ENCODE results near the gene OR7D2.

OR7D2 gene

DNA sequence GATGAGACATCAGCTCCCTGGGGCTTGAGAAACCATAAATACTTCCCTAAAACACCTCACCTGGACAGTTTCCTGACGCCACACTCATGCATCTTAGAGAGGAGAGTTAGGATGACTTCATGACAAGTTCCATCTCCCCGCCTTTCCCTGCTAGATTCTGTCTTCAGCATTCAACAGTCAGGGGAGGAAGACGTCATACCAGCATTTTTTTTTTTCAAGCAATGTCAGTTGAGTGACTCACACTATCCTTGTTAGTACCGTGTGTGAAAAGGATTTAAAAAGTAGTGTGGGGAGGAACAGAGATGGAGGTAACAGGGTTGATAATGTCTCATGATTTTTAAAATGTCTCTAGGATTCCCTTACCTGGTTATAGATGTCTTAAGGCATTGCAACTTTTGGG, at the start of gene OR7D2:
TSS of gene OR7D2 (plus strand) at position 79 of the 400 bp plus-strand sequence. CDS start 6,803 bp downstream, outside the sequence.
- TF ChIP-seq, protein P1, sequence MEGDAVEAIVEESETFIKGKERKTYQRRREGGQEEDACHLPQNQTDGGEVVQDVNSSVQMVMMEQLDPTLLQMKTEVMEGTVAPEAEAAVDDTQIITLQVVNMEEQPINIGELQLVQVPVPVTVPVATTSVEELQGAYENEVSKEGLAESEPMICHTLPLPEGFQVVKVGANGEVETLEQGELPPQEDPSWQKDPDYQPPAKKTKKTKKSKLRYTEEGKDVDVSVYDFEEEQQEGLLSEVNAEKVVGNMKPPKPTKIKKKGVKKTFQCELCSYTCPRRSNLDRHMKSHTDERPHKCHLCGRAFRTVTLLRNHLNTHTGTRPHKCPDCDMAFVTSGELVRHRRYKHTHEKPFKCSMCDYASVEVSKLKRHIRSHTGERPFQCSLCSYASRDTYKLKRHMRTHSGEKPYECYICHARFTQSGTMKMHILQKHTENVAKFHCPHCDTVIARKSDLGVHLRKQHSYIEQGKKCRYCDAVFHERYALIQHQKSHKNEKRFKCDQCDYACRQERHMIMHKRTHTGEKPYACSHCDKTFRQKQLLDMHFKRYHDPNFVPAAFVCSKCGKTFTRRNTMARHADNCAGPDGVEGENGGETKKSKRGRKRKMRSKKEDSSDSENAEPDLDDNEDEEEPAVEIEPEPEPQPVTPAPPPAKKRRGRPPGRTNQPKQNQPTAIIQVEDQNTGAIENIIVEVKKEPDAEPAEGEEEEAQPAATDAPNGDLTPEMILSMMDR (IDR thresholded peaks at IDR 0.05; ENCODE audit: low read depth, low read length) = no peak
- no peak within 1 kb of the TSS for H3K4me3 ChIP-seq (ENCODE audit: low read depth, low read length)

DNA sequence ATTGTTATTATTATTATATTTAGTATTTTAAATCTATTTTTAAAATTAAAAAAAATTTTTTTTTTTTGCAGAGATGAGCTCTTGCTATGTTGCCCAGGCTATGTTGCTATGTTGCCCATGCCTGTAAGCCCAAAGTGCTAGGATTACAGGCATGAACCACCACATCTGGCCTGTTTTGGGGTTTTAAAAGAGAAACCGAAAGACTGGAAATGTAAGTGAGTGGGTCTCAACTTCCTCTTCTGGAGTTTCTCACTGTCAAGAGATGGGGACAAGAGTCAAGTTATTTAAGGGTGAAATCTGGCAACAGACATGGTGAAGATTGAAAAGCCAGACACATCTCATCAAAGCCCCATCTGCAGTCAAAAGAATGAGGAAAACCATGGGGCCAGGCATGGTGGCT, 47.8 kb upstream of the OR7D2 start:
- H3K4me3 ChIP-seq (ENCODE audit: low read depth, low read length) = no peak overlapping the region
- TF ChIP-seq, protein P1 (IDR thresholded peaks at IDR 0.05; ENCODE audit: low read depth, low read length) = no peak

DNA sequence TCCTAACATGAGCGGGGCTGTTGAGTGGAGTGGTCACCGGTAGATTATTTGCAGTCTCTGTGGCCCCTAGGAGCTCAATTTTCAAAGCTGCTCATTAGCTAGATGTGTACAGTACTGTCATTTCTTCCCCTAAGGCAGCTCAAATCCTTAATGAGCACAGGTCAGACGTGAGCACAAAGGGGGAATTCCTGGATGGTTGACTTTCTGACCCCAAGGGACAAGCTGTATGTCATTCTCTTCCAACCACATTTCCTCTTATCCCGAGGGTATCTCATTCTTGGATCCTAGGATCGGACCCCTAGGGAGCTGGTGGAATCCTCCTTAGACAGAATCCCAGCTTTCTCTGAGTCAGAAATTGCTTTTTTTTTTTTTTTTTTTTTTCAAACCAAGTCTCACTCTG, 46.4 kb upstream of the OR7D2 start:
- no peak overlapping the region for H3K4me3 ChIP-seq (ENCODE audit: low read depth, low read length)
- TF ChIP-seq, protein P1 (IDR thresholded peaks at IDR 0.05; ENCODE audit: low read depth, low read length) = no peak

DNA sequence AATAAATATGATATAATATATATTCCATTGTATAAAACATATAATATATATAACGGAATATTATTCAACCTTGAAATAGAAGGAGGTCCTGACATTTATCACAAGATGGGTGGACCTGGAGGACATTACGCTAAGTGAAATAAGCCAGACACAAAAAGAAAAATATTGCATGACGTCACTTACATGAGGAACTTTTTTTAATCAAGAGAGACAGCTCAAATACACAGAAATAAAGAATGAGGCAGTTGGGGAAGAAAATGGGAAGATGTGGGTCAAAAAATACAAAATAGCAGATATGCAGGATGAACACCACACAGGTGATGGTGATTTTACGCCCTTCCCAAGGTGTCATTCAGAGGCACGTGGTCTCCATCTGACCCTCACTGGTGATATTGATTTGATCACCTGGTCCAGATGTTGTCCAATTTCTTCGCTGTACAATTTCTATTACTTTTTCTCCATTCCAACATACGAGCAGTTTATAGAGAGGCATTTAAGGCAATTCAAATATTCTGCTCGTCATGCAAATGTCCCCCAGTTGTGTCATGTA, 39.1 kb upstream of the OR7D2 start:
- TF ChIP-seq, protein P1 (IDR thresholded peaks at IDR 0.05; ENCODE audit: low read depth, low read length) = no peak
- peak overlapping the region; percentile 99 for H3K4me3 ChIP-seq (ENCODE audit: low read depth, low read length)

DNA sequence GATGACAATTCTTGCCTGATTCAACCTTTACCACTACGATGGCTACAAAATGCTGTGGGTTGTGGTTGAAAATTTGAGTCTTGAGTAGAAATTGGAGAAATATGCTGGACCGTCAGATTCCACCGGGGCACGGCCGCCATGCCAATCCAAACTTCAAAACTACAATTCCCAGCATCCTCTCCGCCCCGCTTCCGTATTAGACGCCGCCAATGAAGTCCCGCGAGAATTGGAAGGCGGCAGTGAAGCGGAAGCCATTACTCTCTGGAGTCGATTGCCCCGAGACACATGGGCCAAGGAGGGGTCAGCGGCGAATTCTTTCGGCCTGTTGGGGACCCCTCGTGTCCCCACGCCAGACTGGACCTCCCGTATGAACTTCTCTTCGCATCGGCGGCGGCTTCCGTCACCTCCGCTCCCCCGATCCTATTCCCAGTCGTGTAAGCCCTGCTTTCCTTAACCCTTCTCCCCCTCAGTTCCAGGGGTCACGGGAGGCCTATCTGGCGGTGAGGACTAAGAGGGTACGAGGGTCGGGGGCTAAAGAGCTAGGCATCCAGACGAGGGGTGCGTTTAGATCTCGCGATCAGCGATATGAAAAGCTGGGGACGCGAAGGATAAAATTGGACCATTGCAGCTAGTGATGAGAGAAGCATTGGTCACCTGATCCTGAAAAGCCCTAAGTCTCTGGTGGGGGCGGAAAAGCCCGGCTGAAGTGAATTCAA, 38.5 kb upstream of the OR7D2 start, which contains the start of gene ZNF317:
TSS of gene ZNF317 (plus strand) at position 239 of the 716 bp plus-strand sequence. CDS start 15,620 bp downstream, outside the sequence.
- TF ChIP-seq, protein P1 (IDR thresholded peaks at IDR 0.05; ENCODE audit: low read depth, low read length) = no peak
- peak within 1 kb of the TSS; percentile 99 for H3K4me3 ChIP-seq (ENCODE audit: low read depth, low read length)

DNA sequence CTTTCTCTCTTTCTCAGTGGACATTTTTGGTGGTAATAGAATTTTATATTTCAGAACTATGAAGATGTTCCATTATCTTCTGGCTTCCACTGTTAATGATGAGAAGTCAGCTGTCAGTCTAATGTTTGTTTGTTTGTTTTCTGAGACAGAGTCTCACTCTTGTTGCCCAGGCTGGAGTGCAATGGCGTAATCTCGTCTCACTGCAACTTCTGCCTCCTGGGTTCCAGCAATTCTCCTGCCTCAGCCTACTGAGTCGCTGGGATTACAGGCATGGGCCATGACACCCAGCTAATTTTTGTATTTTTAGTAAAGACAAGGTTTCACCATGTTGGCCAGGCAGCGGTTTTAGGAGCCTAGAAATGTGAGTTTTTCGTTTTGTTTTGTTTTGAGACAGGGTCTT, 33.9 kb upstream of the OR7D2 start:
- H3K4me3 ChIP-seq (ENCODE audit: low read depth, low read length) = no peak overlapping the region
- TF ChIP-seq, protein P1 (IDR thresholded peaks at IDR 0.05; ENCODE audit: low read depth, low read length) = no peak

DNA sequence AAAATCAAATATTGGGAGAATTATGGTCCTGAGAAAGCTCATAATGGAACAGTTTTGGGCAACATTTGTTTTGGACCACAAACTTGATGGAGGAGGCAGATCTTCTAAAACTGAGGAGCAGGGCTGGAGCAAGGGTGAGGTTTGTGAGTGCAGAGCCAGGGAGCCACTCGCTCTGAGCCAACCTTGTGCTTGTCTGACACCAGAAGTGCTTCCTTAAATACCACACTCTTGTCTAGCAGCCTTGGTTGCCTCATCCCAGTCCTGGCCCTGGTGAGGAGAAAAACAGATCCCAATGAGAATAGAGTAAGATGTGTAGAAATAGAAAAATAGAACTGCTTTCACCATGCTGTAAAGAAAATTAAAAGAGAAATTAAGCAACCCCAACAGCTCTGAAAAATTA, 31.9 kb upstream of the OR7D2 start:
- H3K4me3 ChIP-seq (ENCODE audit: low read depth, low read length) = no peak overlapping the region
- TF ChIP-seq, protein P1 (IDR thresholded peaks at IDR 0.05; ENCODE audit: low read depth, low read length) = no peak
